GM18505 (cell line): Measurements from ENCODE around the gene NR6A1.

Experiments
- ATAC-seq: cut with Tn5 transposase; IDR thresholded peaks from one replicate; pipeline ENCODE4 v1.9.1; 2021; ENCODE audit not compliant: unreplicated experiment
- POLR2A ChIP-seq: IDR thresholded peaks from 4 replicates; pipeline ENCODE4 v1.6.1; 2011; ENCODE audit warnings: borderline replicate concordance; ENCODE audit not compliant: insufficient read depth, insufficient read length; ENCODE audit errors: extremely low read depth

NR6A1 gene

DNA sequence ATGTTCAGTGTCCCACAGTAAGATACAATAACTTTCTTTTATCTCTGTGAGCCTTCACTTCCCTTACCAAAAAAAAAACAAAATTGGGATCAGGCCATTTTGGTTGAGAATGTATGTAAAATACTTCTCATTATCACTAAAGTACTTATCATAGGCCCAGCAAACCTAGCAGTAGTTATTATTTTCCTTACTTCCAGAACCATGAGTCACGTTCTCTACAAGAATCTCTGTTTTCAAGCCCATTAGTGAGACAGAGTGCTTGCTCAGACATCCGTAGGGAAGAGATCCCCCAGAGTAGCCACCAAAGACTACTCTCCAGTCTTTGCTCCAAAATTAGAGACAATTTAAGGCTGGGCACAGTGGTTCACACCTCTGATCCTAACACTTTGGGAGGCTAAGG is 160.0 kb downstream of the NR6A1 start:
- no peak for TF ChIP-seq POLR2A
- no peak for ATAC-seq

GRCh38 chr9:124606027-124606426 is 165.1 kb downstream of the NR6A1 start:
- no peak for TF ChIP-seq POLR2A
- ATAC-seq, result no peak

- ATAC-seq, result no peak
- TF ChIP-seq POLR2A, result no peak
Measured at GRCh38 chr9:124605258-124605657, 165.9 kb downstream of the NR6A1 start.

DNA sequence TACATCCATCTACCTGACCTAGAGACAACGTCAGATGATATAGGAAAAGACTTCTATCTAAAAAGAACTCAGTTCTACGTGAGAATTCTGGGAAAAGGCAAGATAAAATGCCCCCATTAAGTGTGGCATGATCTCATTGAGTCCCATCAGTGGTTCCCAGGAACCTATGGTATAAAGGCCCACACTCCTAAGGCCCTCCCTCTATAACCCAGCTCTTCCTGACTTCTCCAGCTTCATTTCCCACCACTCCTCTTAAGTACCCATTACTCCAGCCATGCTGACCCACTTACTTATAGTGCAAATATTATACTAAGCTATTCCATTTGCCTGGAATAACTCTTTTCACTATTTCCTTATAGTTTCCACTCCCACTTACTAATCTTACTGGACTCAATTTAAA is 168.5 kb downstream of the NR6A1 start:
- no peak for ATAC-seq
- TF ChIP-seq POLR2A, result no peak

GRCh38 chr9:124602204-124602603 is 168.9 kb downstream of the NR6A1 start:
- no peak for ATAC-seq
- TF ChIP-seq POLR2A, result no peak

- no peak for TF ChIP-seq POLR2A
- ATAC-seq, result no peak
Measured at GRCh38 chr9:124600407-124600806, 170.7 kb downstream of the NR6A1 start.

DNA sequence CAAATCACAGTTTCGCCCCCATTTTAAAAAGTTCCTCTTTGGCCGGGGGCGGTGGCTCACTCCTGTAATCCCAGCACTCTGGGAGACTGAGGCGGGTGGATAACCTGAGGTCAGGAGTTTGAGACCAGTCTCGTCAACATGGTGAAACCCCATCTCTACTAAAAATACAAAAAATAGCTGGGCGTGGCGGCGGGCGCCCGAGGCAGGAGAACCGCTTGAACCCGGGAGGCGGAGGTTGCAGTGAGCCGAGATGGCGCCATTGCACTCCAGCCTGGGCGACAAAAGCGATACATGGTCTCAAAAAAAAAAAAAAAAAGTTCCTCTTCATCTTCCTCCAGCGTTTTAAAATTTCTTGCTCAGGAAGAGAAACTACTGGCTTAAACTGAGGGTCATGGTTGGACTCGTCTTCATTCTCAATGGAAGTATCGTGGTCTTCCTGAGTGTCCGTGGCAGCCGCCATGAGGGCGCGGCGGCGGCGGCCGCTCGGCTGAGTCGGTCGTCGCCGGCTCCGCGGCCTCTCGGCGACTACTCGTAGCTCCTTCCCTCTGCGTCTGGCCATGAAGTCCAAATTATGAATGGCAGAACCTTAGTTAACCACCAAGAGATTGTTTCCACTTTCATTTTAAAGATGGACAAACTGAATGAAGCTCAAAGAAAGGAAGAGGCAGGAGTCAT is 171.9 kb downstream of the NR6A1 start:
- no peak for TF ChIP-seq POLR2A
- ATAC-seq, result no peak

DNA sequence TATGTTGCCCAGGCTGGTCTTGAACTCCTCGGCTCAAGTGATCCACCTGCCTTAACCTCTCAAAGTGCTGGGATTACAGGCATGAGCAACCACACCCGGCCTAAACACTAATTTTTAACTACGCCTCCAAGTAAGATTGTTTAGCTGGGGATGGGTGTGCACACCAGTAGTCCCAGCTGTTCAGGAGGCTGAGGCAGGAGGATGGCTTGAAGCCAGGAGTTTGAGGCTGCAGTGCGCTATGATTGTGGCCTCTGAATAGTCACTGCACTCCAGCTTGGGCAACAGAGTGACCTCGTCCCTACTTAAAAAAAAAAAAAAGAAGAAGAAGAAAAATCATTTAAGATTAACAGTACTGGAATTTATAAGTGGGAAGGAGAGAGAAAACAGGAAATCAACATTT is 173.1 kb downstream of the NR6A1 start:
- ATAC-seq, result no peak
- no peak for TF ChIP-seq POLR2A

GRCh38 chr9:124596172-124596839 is 174.8 kb downstream of the NR6A1 start:
- no peak for TF ChIP-seq POLR2A
- ATAC-seq, result no peak

GRCh38 chr9:124595743-124596142 is 175.4 kb downstream of the NR6A1 start:
- ATAC-seq, result no peak
- TF ChIP-seq POLR2A, result no peak

DNA sequence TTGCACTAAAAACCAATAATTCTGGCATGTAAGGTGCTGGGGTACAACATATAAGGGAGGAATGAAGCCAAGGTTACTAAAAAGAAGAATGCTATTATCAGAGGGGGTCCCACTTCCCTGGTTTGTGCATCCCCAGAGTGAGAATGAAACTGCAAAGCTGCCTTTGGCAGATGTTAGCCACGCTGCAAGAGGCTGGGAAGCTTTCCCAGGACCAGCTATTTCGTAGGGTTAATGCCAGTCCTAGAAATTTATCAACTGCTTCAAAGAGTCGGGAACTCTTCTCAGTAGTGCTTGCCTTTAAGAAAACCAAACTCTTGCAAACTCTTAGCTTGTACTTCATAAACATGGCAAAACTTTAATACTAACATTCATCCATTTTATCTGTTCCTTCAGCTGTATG is 176.4 kb downstream of the NR6A1 start:
- TF ChIP-seq POLR2A, result no peak
- no peak for ATAC-seq

DNA sequence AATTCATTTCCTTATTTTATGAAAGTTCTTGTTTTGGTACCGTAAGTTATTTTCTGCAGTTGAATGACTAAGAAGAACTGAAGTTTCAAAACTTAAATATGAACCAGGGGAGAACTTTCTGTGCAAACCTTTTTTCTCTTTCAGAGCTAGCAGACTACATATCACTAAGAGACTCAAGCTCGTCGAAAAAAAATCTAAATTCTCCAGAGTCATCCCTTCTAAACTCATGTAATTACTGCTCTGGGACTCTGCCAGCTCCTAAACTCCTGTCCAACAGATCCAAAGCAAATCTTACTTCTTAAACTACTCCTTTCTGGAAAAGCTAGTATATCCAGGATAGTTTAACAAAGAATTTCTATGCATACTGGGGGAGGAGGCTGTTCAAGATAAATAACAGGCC is 176.9 kb downstream of the NR6A1 start:
- ATAC-seq, result no peak
- TF ChIP-seq POLR2A, result no peak

DNA sequence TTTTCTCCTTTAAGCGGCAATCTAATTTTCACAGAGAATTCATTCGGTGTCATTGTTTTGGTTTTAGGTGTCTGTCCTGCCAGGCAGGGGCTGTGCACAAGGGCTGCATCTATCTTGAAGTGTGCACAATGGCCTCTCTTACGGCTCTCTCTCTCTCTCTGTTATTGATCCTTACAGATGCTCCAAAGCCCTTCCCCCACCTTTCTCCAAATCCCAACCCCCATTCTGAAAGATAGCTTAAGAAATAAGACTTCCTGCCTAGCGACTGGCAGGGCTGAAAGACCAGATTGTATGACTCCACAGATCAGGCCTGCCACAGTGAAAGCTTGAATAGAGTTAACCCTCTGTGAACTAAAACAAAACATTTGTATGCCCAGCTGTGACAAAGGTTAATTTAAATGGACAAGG is 177.5 kb downstream of the NR6A1 start:
- TF ChIP-seq POLR2A, result no peak
- ATAC-seq, result no peak

GRCh38 chr9:124593200-124593599 is 177.9 kb downstream of the NR6A1 start:
- TF ChIP-seq POLR2A, result no peak
- ATAC-seq, result no peak

GRCh38 chr9:124590889-124591641 is 180.0 kb downstream of the NR6A1 start:
- no peak for TF ChIP-seq POLR2A
- ATAC-seq, result no peak

DNA sequence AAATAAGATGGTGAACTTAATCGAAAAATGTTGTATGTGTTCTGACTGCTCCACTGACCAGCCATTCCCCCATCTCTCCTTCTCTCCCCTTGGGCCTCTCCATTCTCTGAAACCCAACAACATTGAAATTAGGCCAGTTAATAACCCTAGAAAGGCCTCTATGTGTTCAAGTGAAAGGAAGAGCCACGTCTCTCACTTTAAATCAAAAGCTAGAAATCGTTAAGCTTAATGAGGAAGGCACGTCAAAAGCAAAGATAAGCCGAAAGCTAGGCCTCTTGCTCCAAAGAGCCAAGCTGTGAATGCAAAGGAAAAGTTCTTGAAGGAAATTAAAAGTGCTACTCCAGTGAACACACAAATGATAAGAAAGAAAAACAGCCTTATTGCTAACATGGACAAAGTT is 186.5 kb downstream of the NR6A1 start:
- TF ChIP-seq POLR2A, result no peak
- ATAC-seq, result no peak
